H1 (cell line): Measurements from ENCODE around the gene MARCHF9. TPM values are rescaled to one million over a fixed set of nuclear protein-coding genes. Genes with fewer than 3 reads are reported as not detected.

ENCODE experiments used
- CTCF ChIA-PET: fragments of 300-600 bp; sonication (Branson Sonifier 250); formaldehyde crosslinking; loops from one replicate; lab custom pipeline; 2021; ENCODE audit not compliant: partially characterized antibody; lab: Charles Lee
- POLR2A ChIA-PET: fragments of 300-600 bp; sonication (Branson Sonifier 250); formaldehyde crosslinking; loops from one replicate; lab custom pipeline; 2021; ENCODE audit warnings: inconsistent platforms; ENCODE audit not compliant: partially characterized antibody; lab: Charles Lee
- DNase-seq, 2 experiments: peaks; one replicate each; pipeline versions ENCODE4 v3.0.0 to v3.0.0-alpha.2; 2010 to 2022; ENCODE audit warnings: low spot score in 2 of 2, low read depth in 1 of 2, mixed read lengths in 1 of 2
- FAIRE-seq: peaks from 2 replicates; lab custom pipeline; 2011; peaks lifted over from hg19 to GRCh38; lab: Jason Lieb, UNC
- H2AFZ ChIP-seq: 2 replicates; pipeline ENCODE4 v1.8.1; 2012; ENCODE audit warnings: low read length, inconsistent platforms
- H2AK5ac ChIP-seq: 2 replicates; pipeline ENCODE4 v1.6.1; 2013; ENCODE audit warnings: low read depth, low read length
- H2BK120ac ChIP-seq: replicated peaks from 2 replicates; pipeline ENCODE3; 2013; ENCODE audit warnings: low read depth, low read length, inconsistent platforms
- H2BK12ac ChIP-seq: 2 replicates; pipeline ENCODE4 v1.6.1; 2013; ENCODE audit warnings: low read depth, low read length
- H2BK15ac ChIP-seq: 2 replicates; pipeline ENCODE4 v1.6.1; 2013; ENCODE audit warnings: low read length
- H2BK20ac ChIP-seq: 2 replicates; pipeline ENCODE4 v1.6.1; 2013; ENCODE audit warnings: low read length
- H2BK5ac ChIP-seq: 2 replicates; pipeline ENCODE4 v1.6.1; 2013; ENCODE audit warnings: low read depth, low read length
- H3K14ac ChIP-seq: 2 replicates; pipeline ENCODE4 v1.6.1; 2013; ENCODE audit warnings: inconsistent platforms; ENCODE audit not compliant: insufficient read length
- H3K18ac ChIP-seq: 2 replicates; pipeline ENCODE4 v1.6.1; 2013; ENCODE audit warnings: low read length; ENCODE audit errors: extremely low read depth
- H3K23ac ChIP-seq: 2 replicates; pipeline ENCODE4 v1.6.1; 2013; ENCODE audit warnings: inconsistent platforms; ENCODE audit not compliant: insufficient read length
- H3K23me2 ChIP-seq: 2 replicates; pipeline ENCODE4 v1.6.1; 2013; ENCODE audit warnings: low read depth, low read length
- H3K27ac ChIP-seq: 2 replicates; pipeline ENCODE4 v1.6.1; 2011; ENCODE audit warnings: low read depth, low read length, inconsistent platforms
- H3K27me3 ChIP-seq, 4 experiments: replicated peaks in 1 of 4; 1 replicate in 1 of 4; 2 replicates in 3 of 4; pipeline versions ENCODE4 v1.6.1 to v1.8.1; 2011 to 2013; ENCODE audit warnings: low read length in 3 of 4, mild to moderate bottlenecking in 3 of 4, inconsistent platforms in 2 of 4, mixed read lengths in 2 of 4, moderate library complexity in 1 of 4; ENCODE audit not compliant: control insufficient read depth in 3 of 4, insufficient read depth in 3 of 4; ENCODE audit errors: extremely low read depth in 1 of 4
- H3K36me3 ChIP-seq, 4 experiments: 2 replicates each; pipeline versions ENCODE4 v1.6.1 to v1.8.1; 2011 to 2013; ENCODE audit warnings: mild to moderate bottlenecking in 4 of 4, low read length in 3 of 4, moderate library complexity in 2 of 4, control low read depth in 1 of 4, inconsistent platforms in 1 of 4; ENCODE audit not compliant: insufficient read depth in 4 of 4, control insufficient read depth in 2 of 4
- H3K4ac ChIP-seq: replicated peaks from 2 replicates; pipeline ENCODE3; 2013; ENCODE audit warnings: low read length, low read depth, mixed read lengths, inconsistent platforms; ENCODE audit not compliant: insufficient read length
- H3K4me1 ChIP-seq, 4 experiments: replicated peaks in 1 of 4; 1 replicate in 1 of 4; 2 replicates in 3 of 4; pipeline versions ENCODE4 v1.6.1 to v1.8.1; 2011 to 2013; ENCODE audit warnings: low read length in 3 of 4, inconsistent platforms in 2 of 4, mixed read lengths in 1 of 4; ENCODE audit not compliant: insufficient read depth in 4 of 4, control insufficient read depth in 3 of 4
- H3K4me2 ChIP-seq, 2 experiments: 2 replicates each; pipeline versions ENCODE4 v1.6.1 to v1.8.1; 2011 to 2013; ENCODE audit warnings: low read depth in 2 of 2, low read length in 2 of 2, control low read depth in 1 of 2, inconsistent platforms in 1 of 2, mild to moderate bottlenecking in 1 of 2; ENCODE audit not compliant: insufficient read depth in 1 of 2
- H3K4me3 ChIP-seq, 4 experiments: fragments of 200-600, 300-600 bp in 1 of 4; sonication (generic), shearing (Covaris generic), sonication (Bioruptor Twin) in 1 of 4; 2 replicates each; pipeline versions ENCODE4 v1.5.1 to v1.8.1; 2011 to 2016; ENCODE audit warnings: low read length in 4 of 4, low read depth in 3 of 4, control low read depth in 2 of 4, inconsistent platforms in 2 of 4, mild to moderate bottlenecking in 2 of 4, mixed read lengths in 1 of 4, moderate library complexity in 1 of 4; ENCODE audit not compliant: insufficient read depth in 2 of 4; ENCODE audit errors: extremely low read depth in 1 of 4
- H3K56ac ChIP-seq: replicated peaks from 2 replicates; pipeline ENCODE3; 2013; ENCODE audit warnings: low read depth, mild to moderate bottlenecking, mixed read lengths, low read length, inconsistent platforms; ENCODE audit not compliant: insufficient read length
- H3K79me1 ChIP-seq: 2 replicates; pipeline ENCODE4 v1.6.1; 2013; ENCODE audit warnings: low read depth, low read length, control low read depth
- H3K79me2 ChIP-seq, 2 experiments: 2 replicates each; pipeline versions ENCODE4 v1.6.1 to v1.8.1; 2012 to 2013; ENCODE audit warnings: low read length in 2 of 2, mild to moderate bottlenecking in 2 of 2, inconsistent platforms in 1 of 2; ENCODE audit not compliant: insufficient read depth in 2 of 2, control insufficient read depth in 1 of 2
- H3K9ac ChIP-seq, 4 experiments: replicated peaks in 1 of 4; 1 replicate in 1 of 4; 2 replicates in 3 of 4; pipeline versions ENCODE4 v1.6.1 to v1.8.1; 2011 to 2013; ENCODE audit warnings: low read depth in 3 of 4, low read length in 3 of 4, control low read depth in 2 of 4, mild to moderate bottlenecking in 2 of 4, moderate library complexity in 2 of 4, inconsistent platforms in 1 of 4; ENCODE audit errors: extremely low read depth in 1 of 4
- H3K9me3 ChIP-seq, 2 experiments: 2 replicates each; pipeline versions ENCODE4 v1.6.1 to v1.8.1; 2012 to 2013; ENCODE audit warnings: mild to moderate bottlenecking in 2 of 2, moderate library complexity in 2 of 2, control low read depth in 1 of 2, inconsistent platforms in 1 of 2, low read depth in 1 of 2, low read length in 1 of 2, mixed read lengths in 1 of 2; ENCODE audit not compliant: insufficient read depth in 2 of 2
- H4K20me1 ChIP-seq, 2 experiments: replicated peaks in 1 of 2; 2 replicates each; pipeline versions ENCODE3 to v1.8.1; 2011 to 2013; ENCODE audit warnings: inconsistent platforms in 2 of 2, low read length in 2 of 2, mild to moderate bottlenecking in 1 of 2; ENCODE audit not compliant: insufficient read depth in 2 of 2, control insufficient read depth in 1 of 2
- H4K5ac ChIP-seq: 2 replicates; pipeline ENCODE4 v1.6.1; 2013; ENCODE audit warnings: low read length, low read depth, mixed read lengths, inconsistent platforms; ENCODE audit not compliant: insufficient read length
- H4K8ac ChIP-seq: 2 replicates; pipeline ENCODE4 v1.8.0; 2013; ENCODE audit warnings: mild to moderate bottlenecking, moderate library complexity, low read length, inconsistent platforms; ENCODE audit not compliant: insufficient read depth; ENCODE audit errors: extremely low read depth
- H4K91ac ChIP-seq: replicated peaks from 2 replicates; pipeline ENCODE3; 2013; ENCODE audit warnings: low read length, mixed read lengths, inconsistent platforms; ENCODE audit not compliant: insufficient read length
- BACH1 ChIP-seq: IDR thresholded peaks from 2 replicates; pipeline ENCODE4 v1.6.1; 2012; ENCODE audit warnings: low read length, improper control_type of control experiment
- BRCA1 ChIP-seq: IDR thresholded peaks from 2 replicates; pipeline ENCODE4 v1.6.1; 2012; ENCODE audit warnings: low read depth, low read length, improper control_type of control experiment
- EZH2 ChIP-seq: fragments of 200-600 bp; sonication (generic); IDR thresholded peaks from 2 replicates; pipeline ENCODE4 v1.7.1; 2012; ENCODE audit warnings: low read depth, mild to moderate bottlenecking, moderate library complexity, low read length, inconsistent platforms; ENCODE audit not compliant: severe bottlenecking
- HDAC2 ChIP-seq, 2 experiments: fragments of 300-600 bp in 1 of 2; sonication (generic) in 1 of 2; IDR thresholded peaks; 2 replicates each; pipeline ENCODE4 v1.6.1; 2011 to 2012; ENCODE audit warnings: low read depth in 2 of 2, low read length in 2 of 2, mild to moderate bottlenecking in 2 of 2, moderate library complexity in 2 of 2, borderline replicate concordance in 1 of 2, inconsistent platforms in 1 of 2
- HDAC6 ChIP-seq: IDR thresholded peaks from one replicate; pipeline ENCODE4 v1.7.1; 2012; ENCODE audit warnings: low read depth, mild to moderate bottlenecking, inconsistent platforms, low read length, moderate library complexity
- KDM4A ChIP-seq: IDR thresholded peaks from one replicate; pipeline ENCODE4 v1.7.1; 2012; ENCODE audit warnings: low read depth, mild to moderate bottlenecking, moderate library complexity, low read length, inconsistent platforms; ENCODE audit not compliant: severe bottlenecking
- SIX5 ChIP-seq: IDR thresholded peaks from 2 replicates; pipeline ENCODE4 v1.6.1; 2011; ENCODE audit warnings: mild to moderate bottlenecking, low read depth, low read length
- WGBS, 2 experiments: shearing (Covaris generic) in 1 of 2; methylation state at CpG; one replicate each; pipeline versions ENCODE4 v1.1.6 to v1.1.7; 2013 to 2015; ENCODE audit warnings: low lambda C conversion rate in 2 of 2, mixed read lengths in 2 of 2, inconsistent platforms in 1 of 2, low coverage in 1 of 2, missing lambda C conversion rate in 1 of 2; ENCODE audit not compliant: insufficient replicate concordance in 2 of 2, insufficient coverage in 1 of 2, insufficient read length in 1 of 2; ENCODE audit errors: extremely low coverage in 1 of 2, missing lambda C conversion rate in 1 of 2; 5-methylcytosine and 5-hydroxymethylcytosine counted together
- polyA plus RNA-seq, 7 experiments: library from polyadenylated mRNA; depleted of rRNA in 3 of 7; stranded (reverse) in 5 of 7; unstranded in 2 of 7; fragments of >200 nt in 5 of 7; fragments of 200-250 nt in 2 of 7; gene quantifications; 1 replicate in 5 of 7; 2 replicates in 1 of 7; 4 replicates in 1 of 7; pipeline versions ENCODE4 v1.2.1 to v1.2.3, GENCODE V29; 2011 to 2013; ENCODE audit warnings: missing spikeins in 2 of 7, mixed read lengths in 2 of 7
- total RNA-seq: library from RNA; stranded (reverse); fragmentation: NEBNext Ultra II Directional; extraction: Animal tissue kit (Norgen Biotek cat#: 25700); gene quantifications from 2 replicates; pipeline ENCODE4 v1.2.1, GENCODE V29; 2021

Gene MARCHF9
- total and polyA plus RNA-seq, 2 of the 8 experiments (the other 6 are each of a cell fraction or from before 2014, with no cell fraction given): 6.4 to 7.8 TPM

GRCh38 chr12:57724936-57725740, 29.8 kb upstream of the MARCHF9 start:
- peak overlapping the region; percentile 26 to 52; a peak in 2 of 4 replicates for H3K4me2 ChIP-seq
- H3K79me2 ChIP-seq: no peaks in the 10 kb centered on the region
- no peak overlapping the region for H2BK5ac ChIP-seq
- peaks cover 18 to 58% (median 43%) of the 10 kb centered on the region in 4 experiments for H3K27me3 ChIP-seq
- H3K79me1 ChIP-seq: no peaks in the 10 kb centered on the region
- no peak overlapping the region for H3K56ac ChIP-seq
- no peak overlapping the region for H2BK15ac ChIP-seq
- H3K4me3 ChIP-seq: no peak overlapping the region
- CTCF ChIA-PET: interaction anchor here (0.7 to 11.7 kb wide), 23 partner anchors 9 to 155 kb away, joined by 3 to 149 read pairs (median 5); partner anchors contain the start of genes AGAP2 and OS9
- TF ChIP-seq BRCA1: no peak
- TF ChIP-seq KDM4A: no peak
- no peak for TF ChIP-seq SIX5
- TF ChIP-seq BACH1: no peak
- TF ChIP-seq HDAC6: no peak
- no peak for TF ChIP-seq EZH2
- TF ChIP-seq HDAC2 (IDR thresholded peaks at IDR 0.05; ENCODE audit: borderline replicate concordance in 1 of 2, low read depth in 2 of 2, low read length in 2 of 2): no peak
- DNase-seq: peak in 1 of 2 experiments; percentile 40
- H3K14ac ChIP-seq: no peak overlapping the region
- no peak overlapping the region for H3K4ac ChIP-seq
- no peak for FAIRE-seq
- no peak overlapping the region for H4K5ac ChIP-seq
- no peak overlapping the region for H2BK12ac ChIP-seq
- H3K23me2 ChIP-seq: peaks cover 12% of the 10 kb centered on the region; the same call in 1 of the 2 replicates
- peaks cover 2 to 7% of the 10 kb centered on the region in 2 experiments for H4K20me1 ChIP-seq
- no peak overlapping the region for H3K27ac ChIP-seq
- H3K9me3 ChIP-seq: no peaks in the 10 kb centered on the region
- no peak overlapping the region for H3K9ac ChIP-seq
- no peak overlapping the region for H2BK120ac ChIP-seq
- no peak overlapping the region for H2AFZ ChIP-seq
- H3K18ac ChIP-seq: no peak overlapping the region
- no peak overlapping the region for H2BK20ac ChIP-seq
- H3K23ac ChIP-seq: no peak overlapping the region
- H3K36me3 ChIP-seq: no peaks in the 10 kb centered on the region; a peak in 1 of 8 replicates
- no peak overlapping the region for H4K8ac ChIP-seq
- H3K4me1 ChIP-seq: peaks cover 0 to 20% (median 13%) of the 10 kb centered on the region in 4 experiments; a peak in 5 of 7 replicates
- POLR2A ChIA-PET: interaction anchor here (0.7 to 7.4 kb wide), 7 partner anchors 8 to 142 kb away, joined by 3 to 59 read pairs (median 3); partner anchors contain the start of gene AGAP2
- no peak overlapping the region for H4K91ac ChIP-seq
- WGBS, 2 experiments: 66% methylated on average over 4 of the region's 11 CpGs; no CpG with 5 or more reads in 1 of the 2 experiments
- H2AK5ac ChIP-seq: no peak overlapping the region
